Right cardiac atrium (tissue), 5 donors: ENCODE results near the gene UVSSA. TPM values are rescaled to one million over a fixed set of nuclear protein-coding genes. Genes with fewer than 3 reads are reported as not detected.
A peak's percentile ranks its signal among the peaks of the same experiment; 100 is the strongest.

ENCODE experiments used
- ATAC-seq, 2 donors: fragments of 200-7000 bp; cut with Tn5 transposase; one replicate each; pipeline versions ENCODE4 v1.8.0 to v1.9.1; 2020; ENCODE audit warnings: moderate library complexity in 2 of 2, mild to moderate bottlenecking in 1 of 2
- DNase-seq, 3 donors: peaks; one replicate each; pipeline ENCODE4 v3.0.0-alpha.2; 2020
- H3K27ac ChIP-seq: one replicate; pipeline ENCODE4 v1.5.1; 2013; ENCODE audit warnings: mild to moderate bottlenecking, low read length, control low read depth, moderate library complexity
- H3K27me3 ChIP-seq: one replicate; pipeline ENCODE4 v1.6.1; 2013; ENCODE audit not compliant: control insufficient read depth, insufficient read depth
- H3K4me1 ChIP-seq: one replicate; pipeline ENCODE4 v1.6.1; 2013; ENCODE audit warnings: low read length; ENCODE audit not compliant: control insufficient read depth, insufficient read depth
- H3K4me3 ChIP-seq: one replicate; pipeline ENCODE4 v1.5.1; 2013; ENCODE audit warnings: low read length, control low read depth
- H3K9me3 ChIP-seq: one replicate; pipeline ENCODE4 v1.6.1; 2013; ENCODE audit warnings: low read length; ENCODE audit not compliant: control insufficient read depth
- WGBS: extraction: QIAGEN DNeasy Blood & Tissue Kit; methylation state at CpG from one replicate; pipeline ENCODE4 v1.1.7; 2013; 5-methylcytosine and 5-hydroxymethylcytosine counted together
- intact Hi-C, 4 donors: fragments of 100-400 bp; cut with DNase I; formaldehyde crosslinking; loops; one replicate each; pipeline versions ENCODE4 v1.11.0 to v1.14.0; 2022 to 2023
- polyA plus RNA-seq: library from polyadenylated mRNA; stranded (reverse); fragments of 200-250 nt; gene quantifications from one replicate; pipeline ENCODE4 v1.2.3, GENCODE V29; 2013
- total RNA-seq, 4 donors: library from RNA; stranded (reverse); fragmentation: NEBNext Ultra II Directional; extraction: Animal tissue kit (Norgen Biotek cat#: 25700); gene quantifications; one replicate each; pipeline ENCODE4 v1.2.1, GENCODE V29; 2021
- donor health status: healthy with polysubstance abuse.
- donor health status: DM: no; HTN: yes; CAD: no.
- donor health status: DM: no; HTN: no; CAD: no.
- donor health status: DM: no; HTN: yes; CAD: no; lungs with severe emphysema.
- donor health status: DM: yes; HTN: yes; CAD: no.

The UVSSA gene
- total and polyA plus RNA-seq, 5 donors: 5.0 to 8.8 (median 8.3) TPM

DNA sequence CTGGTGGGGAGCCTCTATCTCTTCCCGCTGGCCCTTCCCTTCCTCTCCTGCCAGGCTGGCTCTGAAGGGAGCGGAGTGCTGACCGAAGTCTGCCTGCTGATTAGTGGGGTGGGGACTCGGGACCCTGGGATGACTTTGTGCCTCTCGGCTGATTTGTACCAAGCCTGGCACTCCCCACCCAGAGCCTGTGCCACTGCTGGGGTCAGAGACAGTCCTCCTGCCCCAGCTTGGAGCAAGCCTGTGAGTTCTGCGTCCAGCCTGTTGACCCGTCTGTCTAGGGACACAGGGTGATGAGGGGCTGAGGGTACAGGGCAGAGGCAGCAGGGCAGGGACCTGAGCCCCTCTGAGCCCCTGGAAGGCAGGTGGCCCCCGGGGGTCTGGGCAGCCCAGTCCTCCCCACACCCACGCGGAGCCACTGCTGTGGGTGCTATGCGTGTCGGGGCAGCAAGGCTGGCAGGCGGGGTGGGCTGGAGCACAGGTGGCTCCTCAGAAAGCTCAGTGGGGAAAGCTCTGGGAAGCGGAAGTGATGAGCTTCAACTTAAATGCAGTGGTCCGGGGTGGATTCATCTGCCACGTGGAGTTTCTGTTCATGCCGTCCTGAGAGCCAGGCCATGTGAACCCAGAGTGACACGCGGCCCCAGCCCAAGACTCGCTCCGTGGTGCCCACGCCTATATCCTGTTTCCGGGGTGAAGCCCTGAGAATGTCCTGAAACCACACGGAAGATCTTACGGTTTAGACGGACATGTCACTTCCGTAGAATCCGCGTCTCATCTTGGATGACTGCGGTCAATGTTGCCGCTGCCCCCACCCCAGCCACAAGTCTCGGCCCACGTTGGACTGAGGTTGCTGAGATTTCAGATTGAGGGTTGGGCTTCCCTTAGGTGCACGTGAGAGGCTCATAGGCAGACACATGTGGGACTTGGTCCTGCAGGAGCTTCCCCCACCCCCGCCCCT is 21.1 kb upstream of the UVSSA start:
- ATAC-seq (no peak), DNase-seq (peak in 2 of 3 donors; percentile 41 to 42)
- no peaks in the 10 kb centered on the region for H3K9me3 ChIP-seq
- intact Hi-C loops: no loop called here
- 85% methylated on average over 35 of the region's 35 CpGs for WGBS
- H3K4me3 ChIP-seq: no peak overlapping the region
- no peaks in the 10 kb centered on the region for H3K27me3 ChIP-seq
- no peaks in the 10 kb centered on the region for H3K4me1 ChIP-seq
- no peak overlapping the region for H3K27ac ChIP-seq

DNA sequence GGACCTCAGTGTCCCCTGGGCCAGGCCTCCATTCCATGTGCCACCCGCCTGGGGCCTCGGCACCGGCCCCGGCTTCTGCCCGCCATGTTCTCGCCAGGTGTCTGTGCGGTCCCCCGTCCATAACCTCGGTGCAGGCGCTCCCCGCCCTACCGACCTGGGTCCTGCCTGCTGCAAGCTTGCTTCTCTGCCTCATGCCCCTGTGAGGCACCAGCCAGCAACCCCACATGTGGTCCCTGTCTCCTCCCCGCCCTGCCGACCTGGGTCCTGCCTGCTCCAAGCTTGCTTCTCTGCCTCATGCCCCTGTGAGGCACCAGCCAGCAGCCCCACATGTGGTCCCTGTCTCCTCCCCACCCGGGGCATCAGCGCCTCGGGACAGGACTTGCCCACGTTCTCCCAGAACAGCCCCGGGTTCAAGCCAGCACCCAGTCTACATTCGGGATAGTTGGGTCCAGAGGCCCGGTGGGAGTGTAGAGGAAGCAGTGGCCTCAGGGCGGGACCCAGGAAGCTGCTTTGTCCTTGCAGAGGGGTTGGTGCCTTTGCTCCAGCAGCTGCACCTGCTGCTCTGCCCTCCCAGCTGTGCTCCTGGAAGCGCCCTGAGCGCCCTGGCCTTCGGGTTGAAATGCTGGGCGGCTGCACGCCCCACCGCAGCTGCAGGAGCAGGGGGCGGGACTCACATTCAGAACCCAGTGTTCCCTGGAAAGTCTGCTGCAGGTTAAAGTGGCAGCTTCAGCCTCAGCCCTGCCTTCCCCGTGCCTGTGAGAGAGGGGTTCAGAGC is 20.1 kb upstream of the UVSSA start:
- WGBS: 93% methylated on average over 30 of the region's 30 CpGs
- DNase-seq (peak in 2 of 3 donors; percentile 51 to 56), ATAC-seq (no peak)
- no peaks in the 10 kb centered on the region for H3K9me3 ChIP-seq
- H3K4me1 ChIP-seq: no peaks in the 10 kb centered on the region
- intact Hi-C loops: no loop called here
- no peak overlapping the region for H3K27ac ChIP-seq
- no peak overlapping the region for H3K4me3 ChIP-seq
- no peaks in the 10 kb centered on the region for H3K27me3 ChIP-seq

DNA sequence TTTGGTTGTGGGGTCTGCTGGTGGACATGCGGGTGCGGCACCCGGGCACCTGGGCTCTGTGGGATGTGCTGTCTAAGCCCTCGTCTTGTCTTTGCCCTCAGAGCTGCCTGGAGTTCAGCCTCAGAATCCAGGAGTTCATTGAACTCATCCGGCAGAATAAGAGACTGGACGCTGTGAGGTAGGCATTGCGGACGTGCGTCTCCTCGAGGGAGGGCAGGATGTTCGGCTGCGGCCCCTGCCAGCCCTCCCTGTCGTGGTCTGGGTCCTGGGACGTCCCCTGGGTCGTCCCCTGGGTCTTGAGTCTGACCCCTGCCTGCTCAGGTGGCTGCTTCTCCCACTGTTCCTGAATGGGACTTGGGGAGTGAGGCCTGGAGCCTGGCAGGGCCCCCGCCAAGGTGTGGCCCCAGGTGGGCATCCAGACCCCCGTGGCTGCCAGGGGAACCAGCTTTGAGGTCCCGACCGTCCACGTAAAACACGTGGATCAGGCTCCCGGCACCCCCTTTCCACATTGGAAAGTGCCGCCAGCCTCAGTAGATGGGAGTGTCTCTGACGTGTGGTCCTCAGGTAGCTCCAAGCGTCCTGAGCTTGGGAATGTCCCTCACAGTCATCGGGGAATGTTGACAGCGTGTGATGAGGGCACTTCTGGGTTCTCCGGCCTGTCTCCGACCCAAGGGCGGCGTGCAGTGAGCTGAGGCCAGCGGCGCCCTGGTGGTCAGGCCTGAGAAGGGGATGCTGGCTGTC is 19.3 kb upstream of the UVSSA start:
- 91% methylated on average over 33 of the region's 33 CpGs for WGBS
- Histone ChIP-seq H3K9me3 (no peaks in the 10 kb centered on the region), H3K4me1 (no peaks in the 10 kb centered on the region), H3K27me3 (no peaks in the 10 kb centered on the region), H3K4me3 (no peak overlapping the region), H3K27ac (no peak overlapping the region)
- ATAC-seq (no peak), DNase-seq (peak in 2 of 3 donors; percentile 45 to 58)
- intact Hi-C loops: no loop called here

DNA sequence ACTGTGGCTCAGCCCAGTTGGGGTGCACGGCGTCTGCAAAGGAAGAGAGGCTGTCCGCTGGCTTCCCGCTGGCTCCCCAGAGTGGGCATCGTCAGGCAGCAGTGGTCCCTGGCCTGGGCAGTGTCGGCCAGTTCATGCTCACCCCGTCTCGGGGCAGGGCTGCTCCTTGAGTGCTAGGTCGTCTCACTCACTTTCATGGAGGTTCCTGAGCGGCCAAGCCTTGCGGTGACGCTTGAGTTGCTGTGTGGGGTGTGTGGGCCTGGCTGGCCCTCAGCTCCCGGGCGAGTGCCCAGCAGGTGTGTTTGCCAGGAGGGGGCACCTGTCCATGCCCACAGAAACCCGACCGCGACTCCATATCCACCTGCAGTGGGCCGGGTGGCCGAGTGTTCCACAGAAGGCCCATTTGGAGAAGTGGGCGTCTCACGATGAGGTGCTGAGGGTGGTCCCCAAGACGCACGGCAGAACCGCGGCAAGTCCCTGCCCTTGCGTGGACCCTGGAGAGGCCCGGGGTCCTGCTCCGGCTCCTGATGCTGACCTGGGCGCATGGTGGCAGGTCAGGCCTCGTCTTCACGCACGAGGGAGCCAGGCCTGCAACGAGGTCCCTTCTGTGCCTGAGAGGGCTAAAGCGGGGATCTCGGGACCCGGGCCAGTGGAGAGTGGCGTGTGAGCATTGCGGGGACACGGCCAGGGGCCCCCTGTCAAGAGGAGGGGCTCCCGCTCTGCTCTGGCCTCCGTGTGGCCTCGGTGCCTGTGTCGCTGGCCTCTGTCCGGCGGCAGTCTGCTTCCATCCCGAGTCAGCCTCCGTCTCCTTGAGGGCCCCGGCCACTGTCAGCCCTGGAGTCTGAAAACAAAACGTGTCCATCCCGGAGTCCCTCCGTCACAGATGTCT is 18.5 kb upstream of the UVSSA start:
- DNase-seq: peak in 2 of 3 donors; percentile 38 to 48
- WGBS: 93% methylated on average over 51 of the region's 51 CpGs
- Histone ChIP-seq H3K9me3 (no peaks in the 10 kb centered on the region), H3K4me3 (no peak overlapping the region), H3K4me1 (no peaks in the 10 kb centered on the region), H3K27me3 (no peaks in the 10 kb centered on the region), H3K27ac (no peak overlapping the region)
- intact Hi-C loops: no loop called here
- no peak for ATAC-seq

DNA sequence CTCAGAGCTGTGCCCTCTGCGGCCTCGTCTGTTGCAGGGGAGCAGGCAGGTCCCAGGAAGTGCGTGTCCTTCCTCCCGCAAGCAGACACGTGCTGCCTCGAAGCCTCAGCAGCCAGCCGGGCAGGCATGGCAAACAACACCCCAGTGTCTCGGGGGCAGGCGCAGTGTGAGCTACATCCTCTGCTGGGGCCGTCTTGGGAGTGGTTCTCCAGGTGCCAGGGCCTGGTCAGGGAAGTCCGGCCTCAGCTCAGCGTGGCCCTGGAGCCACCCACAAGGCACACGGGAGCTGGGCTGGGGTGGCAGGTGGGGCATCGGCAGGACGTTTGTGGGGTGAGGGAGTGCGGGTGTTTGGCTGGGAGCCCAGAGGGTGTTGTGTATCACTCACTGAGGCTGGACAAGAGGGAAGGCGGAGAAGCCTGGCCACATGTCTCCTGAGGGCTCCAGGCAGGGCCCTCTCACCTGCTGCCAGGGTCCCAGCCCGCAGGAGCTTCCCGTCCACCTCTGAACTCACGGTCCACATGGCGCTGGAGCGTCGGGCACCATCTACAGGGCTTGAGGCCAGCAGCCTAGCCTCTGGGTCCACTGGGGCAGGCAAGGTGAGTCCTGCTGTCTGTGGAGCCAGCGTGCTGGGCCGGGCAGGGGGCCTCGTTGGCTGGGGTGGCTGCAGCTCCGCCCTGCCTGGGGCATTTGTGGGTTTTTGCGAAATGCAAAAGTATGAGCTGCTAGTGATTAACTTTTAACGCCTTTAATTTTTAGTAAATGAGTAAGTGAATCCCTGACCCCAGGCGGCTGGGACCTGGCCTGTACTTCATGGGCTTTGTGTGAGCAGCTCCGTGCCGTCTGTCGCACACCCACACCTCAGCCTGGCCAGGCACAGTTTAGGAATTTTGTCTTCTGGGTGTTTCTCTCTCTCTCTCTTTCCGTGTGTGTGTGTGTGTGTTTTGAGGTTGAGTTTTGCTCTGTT is 17.3 kb upstream of the UVSSA start:
- intact Hi-C loops: loop anchor here in 1 of 4 donors (10.0 kb wide), 1 partner anchor 165 kb away; no protein-coding TSS in a partner anchor
- peak; percentile 15 to 48 (median 40) for DNase-seq
- Histone ChIP-seq H3K27ac (no peak overlapping the region), H3K4me3 (no peak overlapping the region), H3K27me3 (no peaks in the 10 kb centered on the region), H3K4me1 (no peaks in the 10 kb centered on the region), H3K9me3 (no peaks in the 10 kb centered on the region)
- peak in 1 of 2 donors; percentile 4 for ATAC-seq
- WGBS: 79% methylated on average over 34 of the region's 34 CpGs

DNA sequence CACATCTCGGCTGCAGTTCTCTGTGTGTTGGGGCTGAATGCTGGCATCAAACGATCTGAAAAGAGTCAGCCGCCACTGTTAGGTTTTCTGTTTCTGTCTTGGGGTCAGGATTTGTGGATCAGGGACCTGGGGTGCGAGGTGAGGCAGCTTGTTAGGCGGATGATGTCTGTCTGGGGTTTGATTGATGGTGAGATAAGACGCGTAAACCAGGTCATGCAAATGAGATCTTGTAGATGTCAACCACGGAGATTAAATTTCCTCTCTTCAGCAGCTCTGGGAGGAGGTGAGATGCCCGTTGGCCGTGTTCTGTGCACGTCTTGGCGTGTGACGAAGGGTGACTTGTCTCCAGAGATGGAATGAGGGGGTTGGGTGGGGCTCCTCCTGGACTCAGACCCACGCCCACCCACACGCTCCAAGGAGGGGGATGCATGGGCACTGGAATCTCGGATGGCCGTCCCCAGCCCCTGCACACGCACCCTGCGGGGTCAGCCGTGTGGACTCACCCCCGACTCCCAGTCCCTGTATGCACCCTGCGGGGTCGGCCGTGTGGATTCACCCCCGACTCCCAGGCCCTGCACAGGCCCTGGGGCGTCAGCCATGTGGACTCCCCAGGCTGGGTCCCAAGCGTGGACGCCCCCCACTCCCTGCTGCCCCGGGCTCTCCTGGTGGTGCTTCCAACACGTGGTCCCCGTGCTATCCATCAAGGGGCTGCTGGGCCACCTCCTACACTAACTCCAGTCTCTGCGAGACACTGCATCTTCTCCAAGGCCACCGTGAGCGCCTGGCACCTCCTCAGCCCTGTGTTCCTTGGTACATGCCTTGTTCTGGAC is 16.0 kb upstream of the UVSSA start:
- Histone ChIP-seq H3K27ac (no peak overlapping the region), H3K9me3 (no peaks in the 10 kb centered on the region), H3K4me1 (no peaks in the 10 kb centered on the region), H3K27me3 (no peaks in the 10 kb centered on the region), H3K4me3 (no peak overlapping the region)
- 85% methylated on average over 34 of the region's 34 CpGs for WGBS
- intact Hi-C loops: loop anchor here in 1 of 4 donors (10.0 kb wide), 1 partner anchor 166 kb away; no protein-coding TSS in a partner anchor
- ATAC-seq: no peak
- DNase-seq: peak; percentile 5 to 43 (median 37)

DNA sequence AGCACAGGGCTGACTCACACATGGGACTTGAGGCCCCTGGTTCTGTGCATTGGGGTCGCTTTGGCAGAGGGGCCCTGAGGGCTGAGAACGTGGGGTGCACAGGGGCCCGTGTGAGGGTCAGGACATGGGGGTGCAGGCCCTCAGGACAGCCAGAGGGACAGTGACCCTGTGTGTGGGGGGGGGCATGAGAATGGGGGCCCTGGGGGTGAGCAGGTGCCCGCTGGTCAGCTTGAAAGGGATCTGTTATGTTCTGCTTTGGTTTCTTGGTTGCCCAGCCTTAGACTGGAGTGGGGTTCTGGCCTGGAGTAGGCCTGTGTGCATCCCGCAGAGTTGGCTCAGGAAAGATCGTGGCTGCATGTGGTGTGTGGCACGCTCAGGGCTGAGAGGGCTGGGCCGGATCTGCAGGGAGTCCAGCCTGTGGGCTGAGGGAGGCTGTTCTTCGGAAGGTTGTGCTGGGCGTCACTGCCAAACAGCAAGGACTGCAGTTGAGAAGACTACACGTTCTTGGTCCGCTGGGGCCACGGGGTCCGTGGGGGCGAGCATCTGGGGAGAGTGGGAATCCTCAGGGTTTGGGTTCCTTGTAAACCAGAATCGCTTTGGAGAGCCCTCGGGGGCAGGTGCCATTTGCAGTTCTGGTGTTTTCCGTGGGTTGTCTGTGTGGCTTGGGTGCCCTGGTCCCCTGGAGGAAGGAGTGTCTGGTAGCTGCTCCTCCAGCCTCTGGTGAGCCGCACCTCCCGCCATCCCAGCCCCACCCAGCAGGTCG is 15.2 kb upstream of the UVSSA start:
- Histone ChIP-seq H3K27me3 (no peaks in the 10 kb centered on the region), H3K9me3 (no peaks in the 10 kb centered on the region), H3K27ac (no peak overlapping the region), H3K4me3 (no peak overlapping the region), H3K4me1 (no peaks in the 10 kb centered on the region)
- intact Hi-C loops: loop anchor here in 1 of 4 donors (10.0 kb wide), 1 partner anchor 167 kb away; no protein-coding TSS in a partner anchor
- DNase-seq (peak; percentile 2 to 52 (median 18)), ATAC-seq (no peak)
- 92% methylated on average over 21 of the region's 21 CpGs for WGBS

DNA sequence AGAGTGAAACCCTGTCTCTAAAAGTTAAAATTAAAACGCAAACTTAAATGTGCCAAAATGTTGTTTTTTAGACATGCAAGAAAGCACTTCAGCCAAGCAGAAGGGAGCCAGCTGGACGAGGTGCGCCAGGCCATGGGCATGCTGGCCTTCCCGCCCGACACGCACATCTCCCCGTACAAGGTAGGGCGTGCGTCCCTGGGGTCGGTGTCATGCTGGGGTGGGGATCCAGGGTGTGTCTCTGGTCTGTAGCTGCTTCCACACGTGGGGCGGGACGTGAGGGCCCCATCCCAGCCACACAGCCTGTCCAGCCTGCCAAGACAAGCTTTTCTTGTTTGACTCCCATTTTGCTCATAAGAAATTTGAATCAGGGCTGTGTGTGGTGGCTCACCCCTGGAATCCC is 14.3 kb upstream of the UVSSA start:
- 91% methylated on average over 13 of the region's 13 CpGs for WGBS

More for the DNA sequence above, 14.3 kb upstream of the UVSSA start:
- no peak overlapping the region for H3K4me3 ChIP-seq
- ATAC-seq (no peak), DNase-seq (peak; percentile 8 to 52 (median 44))
- intact Hi-C loops: loop anchor here in 1 of 4 donors (10.0 kb wide), 1 partner anchor 168 kb away; no protein-coding TSS in a partner anchor
- no peak overlapping the region for H3K27ac ChIP-seq
- H3K9me3 ChIP-seq: no peaks in the 10 kb centered on the region
- H3K4me1 ChIP-seq: no peaks in the 10 kb centered on the region
- no peaks in the 10 kb centered on the region for H3K27me3 ChIP-seq
